DMS114 treated with DMSO at 0.1 percent for 48 hours (cell line): ENCODE measurements around the gene UQCR11.

Source experiments
- DNase-seq: peaks from one replicate; lab custom pipeline; 2025; ENCODE audit not compliant: unreplicated experiment; lab: John Stamatoyannopoulos, UW

UQCR11 gene

DNA sequence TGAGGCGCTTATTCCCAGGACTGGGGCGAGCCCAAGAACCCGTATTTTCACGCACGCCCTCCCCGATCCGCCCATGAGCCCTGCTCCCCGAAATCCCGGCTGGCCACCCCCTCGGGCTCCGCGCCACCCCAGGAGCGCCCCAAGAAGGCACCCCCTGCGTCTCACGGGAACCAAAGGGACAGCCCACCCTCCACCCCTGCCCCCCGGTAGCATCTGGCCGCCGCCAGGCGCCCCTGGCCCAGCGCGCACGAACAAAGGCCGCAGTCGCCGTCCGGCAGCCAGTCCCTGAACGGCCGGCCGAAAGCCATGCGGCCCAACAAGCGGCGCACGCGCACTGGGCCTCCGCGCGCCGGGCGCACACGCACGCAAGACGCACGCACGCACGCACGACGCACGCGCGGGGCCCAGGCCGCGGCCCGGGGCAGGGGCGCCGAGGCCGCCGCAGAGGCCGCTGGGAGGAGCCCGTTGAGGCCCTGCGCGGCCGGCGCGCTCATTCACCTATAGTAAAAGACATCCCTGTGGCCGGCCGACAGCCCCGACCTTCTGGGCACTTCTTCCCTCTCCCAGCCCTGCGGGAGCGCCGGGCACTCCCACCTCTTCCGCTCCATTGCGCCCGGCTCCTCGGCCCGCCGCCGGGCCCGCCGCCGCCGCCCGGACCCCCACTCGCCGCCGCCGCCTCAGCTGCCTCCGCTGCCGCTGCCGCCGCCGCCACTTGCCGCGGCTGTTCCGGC, 13.1 kb downstream of the UQCR11 start:
- DNase-seq: peak; percentile 35

- no peak for DNase-seq
Measured at GRCh38 chr19:1591421-1592023, 13.7 kb downstream of the UQCR11 start.

- no peak for DNase-seq
Measured at GRCh38 chr19:1590641-1591397, 14.4 kb downstream of the UQCR11 start.

DNA sequence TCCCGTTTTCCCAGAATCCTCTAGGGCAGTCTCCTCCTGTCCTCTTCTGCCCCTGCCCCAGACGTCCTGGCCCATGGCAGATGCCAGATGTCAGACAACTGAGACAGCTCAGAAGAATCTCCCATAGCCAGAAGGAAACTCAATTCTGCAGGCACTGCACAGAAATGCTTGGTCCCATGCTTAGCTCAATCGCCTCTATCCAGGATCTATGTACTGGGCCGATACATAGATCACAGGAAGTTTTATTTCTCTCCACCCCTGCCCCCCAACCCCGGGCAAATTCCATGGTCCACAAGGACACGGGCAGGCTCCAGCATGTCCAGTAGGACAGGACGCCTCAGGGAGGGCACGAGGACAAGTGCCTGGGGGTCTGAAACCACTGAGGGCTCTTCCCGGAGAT, 17.4 kb downstream of the UQCR11 start:
- no peak for DNase-seq

- DNase-seq: no peak
Measured at GRCh38 chr19:1585243-1585580, 20.1 kb downstream of the UQCR11 start.

GRCh38 chr19:1584500-1585242, 20.6 kb downstream of the UQCR11 start:
- no peak for DNase-seq

DNA sequence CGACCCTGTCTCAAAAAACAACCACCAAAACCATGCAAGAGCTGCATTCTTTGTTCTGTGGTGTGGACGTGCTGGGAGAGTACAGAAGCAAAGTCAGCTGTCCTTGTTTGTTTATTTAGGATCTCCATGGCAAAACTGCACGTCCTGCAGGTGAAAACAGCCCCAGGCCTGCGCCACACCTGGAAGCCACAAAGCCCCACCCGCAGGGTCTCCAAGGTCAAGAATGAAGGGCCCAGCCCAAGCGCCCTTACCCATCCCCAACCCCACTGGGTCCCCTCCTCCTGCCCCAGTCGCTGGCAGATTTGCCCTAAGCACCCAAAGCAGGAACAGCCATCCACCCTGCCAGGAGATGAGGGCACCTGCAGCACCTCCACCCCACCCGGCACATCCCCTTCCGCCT, 23.1 kb downstream of the UQCR11 start:
- no peak for DNase-seq

DNA sequence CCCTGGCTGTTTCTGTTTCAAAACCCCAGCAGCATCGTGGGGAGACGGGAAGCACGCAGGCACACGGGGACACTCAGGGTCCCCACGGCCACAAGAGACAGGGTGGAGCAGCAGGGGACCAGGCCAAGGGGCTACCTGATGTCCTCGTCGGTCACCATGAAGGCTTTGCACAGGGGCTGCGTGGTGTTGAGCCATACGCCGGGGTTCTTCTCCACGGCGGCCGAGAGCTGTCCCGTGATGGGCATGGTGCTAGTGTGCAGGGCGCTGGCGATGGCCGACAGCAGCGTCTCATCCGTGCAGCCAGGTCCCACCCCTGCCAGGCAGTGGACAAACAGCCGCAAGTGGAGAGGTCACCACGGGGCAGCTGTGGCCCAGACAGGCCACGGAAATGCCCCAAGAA, 24.3 kb downstream of the UQCR11 start:
- DNase-seq: no peak

GRCh38 chr19:1580382-1580781, 24.9 kb downstream of the UQCR11 start:
- no peak for DNase-seq

GRCh38 chr19:1579222-1579621, 26.0 kb downstream of the UQCR11 start:
- DNase-seq: no peak

DNA sequence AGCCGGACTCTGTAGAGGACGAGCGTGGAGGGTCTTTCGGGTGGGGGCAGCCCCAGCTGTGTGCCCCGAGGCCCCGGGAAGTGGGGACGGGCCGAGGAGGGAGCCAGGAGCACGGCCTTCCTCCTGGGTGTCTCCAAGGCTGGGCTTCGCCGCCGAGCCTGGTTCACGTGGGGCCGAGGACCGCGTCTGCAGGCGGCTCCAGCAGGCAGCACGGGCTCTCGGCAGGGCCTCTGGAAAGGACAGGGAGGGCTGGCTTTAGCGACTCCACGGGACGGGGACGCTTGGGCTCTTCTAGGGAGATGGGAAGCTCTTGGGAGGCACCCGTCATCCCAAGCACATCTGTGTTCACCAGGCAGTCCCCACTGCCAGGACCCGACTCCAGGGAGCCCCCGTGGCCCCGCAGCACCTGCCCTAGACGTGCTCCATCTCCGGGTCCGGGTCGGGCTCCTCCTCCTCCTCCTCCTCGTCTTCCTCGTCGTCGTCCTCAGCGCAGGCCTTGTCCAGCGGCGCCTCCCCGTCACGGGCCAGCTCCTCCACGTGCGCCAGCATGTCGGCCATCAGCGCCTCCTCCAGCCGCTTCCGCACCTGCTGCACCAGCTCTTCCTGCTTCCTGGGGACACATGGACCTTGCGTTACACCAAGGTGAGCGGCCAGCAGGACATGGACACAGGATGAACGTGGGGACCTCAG, 27.2 kb downstream of the UQCR11 start:
- no peak for DNase-seq

- no peak for DNase-seq
Measured at GRCh38 chr19:1577090-1577928, 28.0 kb downstream of the UQCR11 start.

DNA sequence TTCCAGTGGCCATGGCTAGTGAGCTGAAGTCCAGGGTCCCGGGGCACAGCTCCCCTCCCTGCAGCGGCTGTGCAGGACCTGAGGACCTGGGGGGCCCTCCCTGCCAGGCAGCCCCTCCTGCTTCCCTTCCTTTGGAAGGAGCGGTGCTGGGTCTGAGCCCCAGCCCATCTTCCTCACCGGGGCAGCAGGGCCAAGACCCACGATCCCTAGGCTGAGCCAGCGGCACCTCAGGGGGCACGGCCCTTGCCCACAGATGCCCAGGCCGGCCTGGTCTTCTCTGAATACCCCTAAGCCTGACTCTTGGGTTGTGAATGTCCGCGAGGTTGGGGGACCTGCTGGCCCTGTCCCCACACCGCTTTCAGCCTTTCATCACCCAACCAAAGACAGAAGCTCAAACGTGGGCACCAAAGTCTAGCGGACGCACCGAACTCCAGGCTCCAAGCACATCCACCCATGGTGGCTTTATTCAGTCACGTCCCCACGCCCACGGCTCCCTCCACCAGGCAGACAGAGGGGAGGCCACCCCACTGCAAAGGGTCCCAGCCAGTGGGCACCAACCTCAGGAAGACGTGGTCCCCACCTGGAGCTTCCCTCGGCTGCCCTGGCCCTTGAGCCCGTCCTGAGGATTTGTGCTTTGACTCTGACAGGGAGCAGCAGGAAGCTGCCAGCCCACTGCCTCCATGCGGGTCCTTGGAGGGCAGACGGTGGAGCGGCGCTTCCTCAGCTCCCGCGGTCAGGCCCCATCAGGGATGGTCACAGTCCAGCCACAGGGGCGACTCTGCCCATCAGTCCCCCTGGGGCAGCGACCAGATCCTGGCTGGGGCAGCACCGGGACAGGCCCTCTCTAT, 28.8 kb downstream of the UQCR11 start:
- DNase-seq: no peak

DNA sequence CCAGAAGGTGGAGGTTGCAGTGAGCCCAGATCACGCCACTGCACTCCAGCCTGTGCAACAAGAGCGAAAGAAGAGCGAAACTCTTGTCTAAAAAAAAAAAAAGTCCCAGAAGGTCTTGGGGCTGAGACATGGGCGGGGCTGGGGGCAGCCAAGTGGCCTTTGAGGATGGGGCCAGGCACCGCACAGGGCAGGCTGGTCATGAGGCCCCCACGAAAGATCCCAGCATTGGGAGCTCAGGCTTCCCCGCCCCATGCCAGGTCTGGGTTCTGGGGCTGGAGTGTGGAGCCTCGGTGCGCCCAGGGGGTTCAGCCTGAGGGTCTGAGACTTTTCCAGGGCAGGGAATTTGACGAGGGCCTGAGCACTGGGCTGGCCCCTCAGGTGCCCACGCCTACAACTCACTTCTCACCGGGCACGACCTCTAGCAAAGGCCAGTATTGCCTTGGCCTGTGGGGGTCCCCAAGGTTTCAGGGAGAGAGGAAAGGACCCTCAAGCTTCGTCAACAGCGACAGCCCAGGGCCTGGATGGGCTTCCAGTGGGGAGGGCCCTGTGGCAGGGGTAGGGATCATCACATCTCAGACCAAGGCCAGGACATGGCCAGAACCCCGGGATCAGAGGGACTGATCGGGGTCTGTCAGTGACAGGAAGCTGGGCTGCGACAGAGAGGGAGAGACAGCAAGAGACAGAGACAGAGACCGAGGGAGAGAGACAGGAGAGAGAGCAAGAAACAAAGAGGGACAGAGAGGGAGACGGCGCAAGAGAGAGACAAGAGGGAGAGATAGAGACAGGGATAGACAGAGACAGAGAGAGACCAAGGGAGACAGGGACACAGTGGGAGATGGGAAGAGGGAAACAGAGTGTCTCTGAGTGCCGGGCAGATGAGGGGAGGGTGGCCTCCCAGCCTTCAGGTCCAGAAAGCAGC, 29.7 kb downstream of the UQCR11 start:
- DNase-seq: no peak

GRCh38 chr19:1574354-1575136, 30.7 kb downstream of the UQCR11 start:
- no peak for DNase-seq

GRCh38 chr19:1572795-1573194, 32.5 kb downstream of the UQCR11 start:
- DNase-seq: no peak

DNA sequence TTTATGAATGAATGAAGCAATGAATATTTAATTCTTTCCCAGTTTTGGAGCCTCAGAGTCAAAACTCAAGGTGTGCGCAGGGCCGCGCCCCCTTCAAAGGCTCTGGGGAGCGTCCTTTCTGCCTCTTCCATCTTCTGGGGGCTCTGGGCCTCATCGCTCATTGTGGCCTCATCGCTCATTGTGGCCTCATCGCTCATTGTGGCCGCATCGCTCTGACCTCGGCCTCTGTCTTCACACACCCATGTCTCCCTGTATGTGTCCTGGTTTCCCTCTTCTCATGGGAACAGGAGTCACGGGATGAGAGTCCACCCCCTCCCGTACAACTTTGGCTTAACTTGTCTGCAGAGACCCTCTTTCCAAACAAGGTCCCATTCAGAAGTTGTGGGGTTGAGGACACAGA, 33.9 kb downstream of the UQCR11 start:
- no peak for DNase-seq
